Measurements from ENCODE around the gene CPSF4. TPM values are rescaled to one million over a fixed set of nuclear protein-coding genes. Genes with fewer than 3 reads are reported as not detected.
"Not testable (repeated sequence)": the region's sequence is repeated elsewhere in the genome, so short reads cannot be mapped to it uniquely, and the experiment has no call there.

The CPSF4 gene
- total RNA-seq, 2 donors from 2014 or later = 42.3 to 48.2 TPM

DNA sequence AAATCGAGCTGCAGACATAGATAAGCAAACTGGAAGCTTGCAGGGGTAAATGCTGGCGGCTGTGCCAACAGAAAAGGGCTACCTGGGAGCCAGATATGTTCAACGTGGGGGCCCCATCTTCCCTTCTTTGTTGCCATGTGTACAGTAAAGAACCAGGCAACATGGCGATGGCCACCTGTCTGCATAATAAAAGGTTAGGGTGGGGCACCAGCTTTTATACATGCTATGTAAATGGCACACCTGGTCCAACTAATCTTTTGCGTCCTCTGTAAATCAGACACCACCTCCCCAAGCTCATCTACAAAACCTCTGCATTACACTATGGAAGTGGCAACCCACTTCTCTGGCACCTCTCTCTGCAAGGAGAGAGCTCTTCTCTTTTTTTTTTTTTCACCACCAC is 16.1 kb upstream of the CPSF4 start:
- Histone ChIP-seq H3K36me3 (peaks cover 58% of the 10 kb centered on the region), H3K27me3 (replicated peaks; ENCODE audit: insufficient read depth) (no peaks in the 10 kb centered on the region), H3K27ac (no peak overlapping the region), H3K9me3 (no peaks in the 10 kb centered on the region), H3K4me3 (no peak overlapping the region), H3K4me1 (ENCODE audit: control insufficient read depth in 1 of 2, low read depth in 2 of 2) (no peaks in the 10 kb centered on the region)
- TF ChIP-seq, protein P1, sequence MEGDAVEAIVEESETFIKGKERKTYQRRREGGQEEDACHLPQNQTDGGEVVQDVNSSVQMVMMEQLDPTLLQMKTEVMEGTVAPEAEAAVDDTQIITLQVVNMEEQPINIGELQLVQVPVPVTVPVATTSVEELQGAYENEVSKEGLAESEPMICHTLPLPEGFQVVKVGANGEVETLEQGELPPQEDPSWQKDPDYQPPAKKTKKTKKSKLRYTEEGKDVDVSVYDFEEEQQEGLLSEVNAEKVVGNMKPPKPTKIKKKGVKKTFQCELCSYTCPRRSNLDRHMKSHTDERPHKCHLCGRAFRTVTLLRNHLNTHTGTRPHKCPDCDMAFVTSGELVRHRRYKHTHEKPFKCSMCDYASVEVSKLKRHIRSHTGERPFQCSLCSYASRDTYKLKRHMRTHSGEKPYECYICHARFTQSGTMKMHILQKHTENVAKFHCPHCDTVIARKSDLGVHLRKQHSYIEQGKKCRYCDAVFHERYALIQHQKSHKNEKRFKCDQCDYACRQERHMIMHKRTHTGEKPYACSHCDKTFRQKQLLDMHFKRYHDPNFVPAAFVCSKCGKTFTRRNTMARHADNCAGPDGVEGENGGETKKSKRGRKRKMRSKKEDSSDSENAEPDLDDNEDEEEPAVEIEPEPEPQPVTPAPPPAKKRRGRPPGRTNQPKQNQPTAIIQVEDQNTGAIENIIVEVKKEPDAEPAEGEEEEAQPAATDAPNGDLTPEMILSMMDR (IDR thresholded peaks at IDR 0.05) = no peak
- ATAC-seq (ENCODE audit: insufficient number of reproducible peaks, low FRiP score, low read depth) = no peak
- no peak for DNase-seq (ENCODE audit: low spot score)

DNA sequence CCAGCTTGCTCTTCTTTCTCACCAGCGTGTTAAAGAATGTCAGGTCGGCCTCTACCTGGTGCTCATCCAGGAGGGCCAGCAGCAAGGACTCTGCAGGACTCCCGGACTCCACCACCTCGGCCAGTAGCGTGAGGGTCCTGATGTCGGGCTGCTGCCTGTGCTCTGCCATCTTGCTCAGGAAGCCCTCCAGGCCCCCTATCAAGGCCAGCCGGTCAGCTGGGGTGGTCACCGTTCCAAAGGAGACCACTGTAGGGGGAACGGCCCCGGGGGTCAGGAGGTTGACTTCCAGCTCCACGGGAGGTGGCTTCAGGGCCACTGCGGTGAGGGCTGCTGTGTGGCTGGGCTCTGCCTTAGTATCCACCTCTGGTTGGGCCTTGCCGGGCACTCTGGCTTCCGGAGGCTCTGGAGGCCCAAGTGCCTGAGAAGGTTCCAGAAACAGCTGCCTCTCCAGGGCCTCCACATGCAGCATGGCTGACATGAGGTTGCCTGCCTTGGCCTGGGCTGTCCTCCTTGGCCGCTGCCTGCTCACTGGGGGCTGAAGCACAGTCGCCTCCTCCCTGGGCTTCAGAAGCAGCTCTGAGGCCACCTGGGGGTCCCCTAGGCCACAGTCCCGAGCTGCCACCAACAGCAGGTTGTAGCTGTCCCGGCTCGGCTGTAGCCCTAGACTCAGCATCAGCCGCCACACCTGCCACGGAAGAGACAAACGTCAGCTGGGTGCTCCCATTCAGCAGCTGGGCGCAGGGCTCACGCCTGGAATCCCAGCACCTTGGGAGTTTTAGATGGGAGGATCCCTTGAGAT is 13.6 kb upstream of the CPSF4 start:
- no peak overlapping the region for H3K27ac ChIP-seq
- H3K27me3 ChIP-seq (replicated peaks; ENCODE audit: insufficient read depth) = no peaks in the 10 kb centered on the region
- no peak overlapping the region for H3K4me3 ChIP-seq
- H3K9me3 ChIP-seq = no peaks in the 10 kb centered on the region
- ATAC-seq (ENCODE audit: insufficient number of reproducible peaks, low FRiP score, low read depth) (no peak), DNase-seq (ENCODE audit: low spot score) (no peak)
- no peaks in the 10 kb centered on the region for H3K4me1 ChIP-seq (ENCODE audit: control insufficient read depth in 1 of 2, low read depth in 2 of 2)
- peaks cover 41% of the 10 kb centered on the region for H3K36me3 ChIP-seq
- TF ChIP-seq, protein P1 (IDR thresholded peaks at IDR 0.05) = no peak

DNA sequence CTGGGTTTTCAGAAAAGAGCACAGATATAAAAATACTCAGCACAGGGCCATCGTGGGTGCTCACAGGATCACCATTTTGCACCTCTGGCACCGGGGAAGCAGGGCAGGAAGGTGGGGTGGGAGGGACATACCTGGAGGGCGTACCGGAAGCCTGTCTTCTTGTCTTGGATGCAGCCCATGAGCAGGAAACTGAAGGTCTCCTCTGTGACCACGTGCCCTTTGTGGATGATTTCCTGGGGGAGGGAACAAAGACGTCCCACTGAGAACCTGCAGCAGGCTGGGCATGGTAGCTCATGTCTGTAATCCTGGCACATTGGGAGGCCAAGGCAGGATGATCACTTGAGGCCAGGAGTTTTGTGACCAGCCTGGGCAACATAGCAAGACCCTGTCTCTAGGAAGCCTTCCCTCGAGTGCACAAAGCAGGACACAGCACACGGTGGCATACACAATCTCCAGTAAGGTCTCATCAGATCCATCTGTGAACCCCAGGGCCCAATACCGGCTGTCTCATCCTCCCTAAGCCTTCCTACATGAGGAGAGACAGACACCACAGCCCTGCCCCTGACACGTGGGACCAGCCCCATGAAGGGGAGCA is 9.7 kb upstream of the CPSF4 start:
- Histone ChIP-seq H3K4me3 (no peak overlapping the region), H3K9me3 (no peaks in the 10 kb centered on the region), H3K4me1 (ENCODE audit: control insufficient read depth in 1 of 2, low read depth in 2 of 2) (no peaks in the 10 kb centered on the region), H3K27ac (no peak overlapping the region), H3K36me3 (peaks cover 42% of the 10 kb centered on the region), H3K27me3 (replicated peaks; ENCODE audit: insufficient read depth) (no peaks in the 10 kb centered on the region)
- TF ChIP-seq, protein P1 (IDR thresholded peaks at IDR 0.05) = no peak
- ATAC-seq (ENCODE audit: insufficient number of reproducible peaks, low FRiP score, low read depth) (no peak), DNase-seq (ENCODE audit: low spot score) (no peak)

DNA sequence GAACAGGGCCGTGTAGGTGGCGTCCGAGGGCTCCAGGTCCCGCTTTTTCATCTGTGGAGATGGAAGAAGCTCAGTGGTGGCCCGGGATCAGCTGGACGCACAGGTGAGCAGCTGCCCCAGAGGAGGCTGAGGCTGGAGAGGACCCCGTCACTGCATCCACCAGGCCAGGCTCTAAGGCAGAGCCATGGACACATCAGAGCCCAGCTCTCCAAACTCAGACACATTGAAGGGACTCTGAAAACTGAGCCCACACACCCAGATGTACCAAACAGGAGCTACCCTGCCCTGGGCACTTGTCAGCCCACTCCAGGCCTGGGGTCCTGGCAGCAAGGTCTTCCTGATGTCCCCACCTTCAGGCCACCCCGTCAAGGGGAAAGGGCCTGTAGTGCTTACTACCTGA is 9.0 kb upstream of the CPSF4 start:
- no peak overlapping the region for H3K4me3 ChIP-seq
- no peaks in the 10 kb centered on the region for H3K27me3 ChIP-seq (replicated peaks; ENCODE audit: insufficient read depth)
- no peak for DNase-seq (ENCODE audit: low spot score)
- no peak for ATAC-seq (ENCODE audit: insufficient number of reproducible peaks, low FRiP score, low read depth)
- H3K27ac ChIP-seq = no peak overlapping the region
- H3K4me1 ChIP-seq (ENCODE audit: control insufficient read depth in 1 of 2, low read depth in 2 of 2) = no peaks in the 10 kb centered on the region
- TF ChIP-seq, protein P1 (IDR thresholded peaks at IDR 0.05) = no peak
- peaks cover 38% of the 10 kb centered on the region for H3K36me3 ChIP-seq
- no peaks in the 10 kb centered on the region for H3K9me3 ChIP-seq

DNA sequence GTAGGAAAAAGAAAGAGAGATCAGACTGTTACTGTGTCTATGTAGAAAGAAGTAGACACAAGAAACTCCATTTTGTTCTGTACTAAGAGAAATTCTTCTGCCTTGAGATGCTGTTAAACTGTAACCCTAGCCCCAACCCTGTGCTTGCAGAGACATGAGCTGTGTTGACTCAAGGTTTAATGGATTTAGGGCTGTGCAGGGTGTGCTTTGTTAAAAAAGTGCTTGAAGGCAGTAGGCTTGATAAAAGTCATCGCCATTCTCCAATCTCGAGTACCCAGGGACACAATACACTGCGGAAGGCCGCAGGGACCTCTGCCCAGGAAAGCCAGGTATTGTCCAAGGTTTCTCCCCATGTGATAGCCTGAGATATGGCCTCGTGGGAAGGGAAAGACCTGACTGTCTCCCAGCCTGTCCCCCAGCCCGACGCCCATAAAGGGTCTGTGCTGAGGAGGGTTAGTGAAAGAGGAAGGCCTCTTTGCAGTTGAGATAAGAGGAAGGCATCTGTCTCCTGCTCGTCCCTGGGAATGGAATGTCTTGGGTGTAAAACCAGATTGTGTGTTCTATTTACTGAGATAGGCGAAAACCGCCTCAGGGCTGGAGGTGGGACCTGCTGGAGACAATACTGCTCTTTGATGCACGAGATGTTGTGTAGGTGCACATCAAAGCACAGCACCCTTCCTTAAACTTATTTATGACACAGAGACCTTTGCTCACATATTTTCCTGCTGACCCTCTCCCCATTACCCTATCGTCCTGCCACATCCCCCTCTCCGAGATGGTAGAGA is 6.8 kb upstream of the CPSF4 start:
- not testable (repeated sequence) for H3K4me1 ChIP-seq (ENCODE audit: control insufficient read depth in 1 of 2, low read depth in 2 of 2); H3K9me3 ChIP-seq; H3K27ac ChIP-seq; H3K4me3 ChIP-seq; ATAC-seq (ENCODE audit: insufficient number of reproducible peaks, low FRiP score, low read depth); H3K27me3 ChIP-seq (replicated peaks; ENCODE audit: insufficient read depth); DNase-seq (ENCODE audit: low spot score)
- peaks cover 29% of the 10 kb centered on the region for H3K36me3 ChIP-seq
